OCI-LY7 (cell line): ENCODE measurements around the gene OR2M3.

ENCODE experiments used
- CTCF ChIP-seq: fragments of 200-600 bp; sonication (generic); conservative IDR thresholded peaks from 2 replicates; pipeline ENCODE4 v1.5.1; 2014; ENCODE audit warnings: mild to moderate bottlenecking, antibody characterized with exemption, low read length, moderate library complexity, mixed read lengths
- EZH2phosphoT487 ChIP-seq: fragments of 200-600 bp; sonication (generic); IDR thresholded peaks from 2 replicates; pipeline ENCODE4 v1.6.1; 2018; ENCODE audit warnings: low read depth, borderline replicate concordance, mild to moderate bottlenecking, mixed run types, antibody characterized with exemption, low read length, moderate library complexity, mixed read lengths

- no peak for TF ChIP-seq CTCF
- TF ChIP-seq EZH2phosphoT487: no peak
Measured at GRCh38 chr1:248229360-248229908, 32.4 kb downstream of the OR2M3 start.
